Measurements from ENCODE around the gene PERCC1. TPM values are rescaled to one million over a fixed set of nuclear protein-coding genes. Genes with fewer than 3 reads are reported as not detected.

PERCC1 gene
- total RNA-seq: not detected

DNA sequence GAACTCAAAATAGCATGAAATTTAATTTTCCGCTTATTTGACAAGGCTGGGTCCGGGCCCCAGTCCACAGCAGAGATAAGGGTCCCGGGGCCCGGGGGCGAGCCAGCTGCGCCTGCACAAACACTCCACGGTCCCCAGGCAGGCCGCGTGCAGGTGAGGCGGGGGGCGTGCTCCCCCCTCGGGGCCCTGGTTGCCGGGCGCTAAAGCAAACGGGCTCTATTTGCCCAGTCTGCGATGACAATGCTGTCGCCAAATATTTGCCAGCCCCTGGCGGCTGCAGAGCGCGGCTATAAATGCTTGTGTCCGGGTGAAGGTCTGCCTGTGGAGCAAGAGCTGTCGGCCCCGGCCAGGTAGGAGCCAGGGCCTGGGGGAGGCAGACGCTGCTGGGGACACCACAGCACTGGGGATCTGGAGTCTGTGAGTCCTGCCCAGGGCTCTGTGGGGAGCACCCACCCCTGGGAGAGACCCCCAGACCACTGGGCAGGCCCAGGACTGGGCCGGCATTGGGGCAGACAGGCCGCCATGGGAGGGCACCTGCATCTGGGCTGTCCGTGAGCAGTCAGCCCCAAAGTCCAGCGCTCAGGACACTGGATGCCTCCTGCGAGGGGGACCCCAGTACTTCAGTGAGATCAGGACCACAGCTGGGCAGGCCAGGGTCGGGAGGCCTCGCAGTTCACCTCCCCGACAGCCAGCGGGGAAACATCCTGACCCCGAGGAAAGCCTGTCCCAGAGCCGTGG lies at the start of gene PERCC1:
TSS of gene PERCC1 (plus strand) at position 320 of the 738 bp plus-strand sequence. CDS start 1,516 bp downstream, outside the sequence.
- H3K27ac ChIP-seq (ENCODE audit: low read depth, low read length): no peak within 1 kb of the TSS
- no peak within 1 kb of the TSS for H3K9ac ChIP-seq (ENCODE audit: low read depth in 1 of 3, low read length in 3 of 3)
- no peaks in the 10 kb centered on the region for H3K9me3 ChIP-seq (ENCODE audit: control insufficient read depth in 3 of 3, low read length in 3 of 3)
- no peaks in the 10 kb centered on the region for H3K4me1 ChIP-seq (ENCODE audit: control insufficient read depth in 3 of 3, insufficient read depth in 3 of 3, low read length in 3 of 3)
- H3K36me3 ChIP-seq (ENCODE audit: control insufficient read depth in 3 of 3, insufficient read depth in 3 of 3, low read length in 3 of 3): no peaks in the 10 kb centered on the region
- H3K27me3 ChIP-seq (ENCODE audit: control insufficient read depth in 3 of 3, insufficient read depth in 3 of 3, low read length in 3 of 3): peaks cover 0 to 12% (median 5%) of the 10 kb centered on the region in 3 donors
- H3K4me3 ChIP-seq (ENCODE audit: low read length in 3 of 3): no peak within 1 kb of the TSS

DNA sequence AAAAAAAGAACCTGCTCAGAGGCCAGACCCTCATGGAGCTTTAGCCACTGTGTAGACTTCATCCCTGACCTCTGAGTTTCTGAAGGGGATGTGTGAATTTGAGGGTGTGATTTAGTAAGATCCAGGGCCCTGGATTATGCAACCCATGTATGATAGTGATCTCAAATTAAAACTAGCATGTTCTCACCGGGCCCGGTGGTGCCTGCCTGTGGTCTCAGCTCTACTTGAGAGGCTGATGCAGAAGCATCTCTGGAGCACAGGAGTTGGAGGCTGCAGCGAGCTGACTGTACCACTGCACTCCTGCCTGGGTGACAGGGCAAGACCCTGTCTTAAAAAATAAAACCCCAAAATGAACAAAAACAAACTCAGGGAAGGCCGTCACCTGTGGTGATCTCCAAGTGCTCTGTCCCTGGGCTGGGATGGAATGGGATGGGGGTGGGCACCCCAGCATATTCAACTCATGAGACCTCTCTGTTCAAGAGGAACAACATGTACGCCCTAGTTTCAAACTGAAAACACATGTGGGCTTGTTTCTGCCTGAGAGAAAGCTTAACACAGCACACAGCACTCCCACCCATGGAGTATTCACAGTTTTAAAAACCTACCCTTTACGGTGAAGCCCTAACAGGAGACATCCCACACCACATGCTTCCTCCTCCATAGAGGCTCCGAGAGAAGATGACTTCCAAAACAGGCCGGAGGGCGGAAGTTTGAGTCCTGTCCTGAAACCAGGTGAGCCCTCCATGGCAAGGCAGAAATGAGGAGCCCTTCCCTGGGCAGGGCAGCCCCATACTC lies 49.1 kb upstream of the PERCC1 start:
- Histone ChIP-seq H3K27me3 (ENCODE audit: control insufficient read depth in 3 of 3, insufficient read depth in 3 of 3, low read length in 3 of 3) (no peaks in the 10 kb centered on the region), H3K4me1 (ENCODE audit: control insufficient read depth in 3 of 3, insufficient read depth in 3 of 3, low read length in 3 of 3) (peaks cover 15 to 22% (median 15%) of the 10 kb centered on the region in 3 donors), H3K27ac (ENCODE audit: low read depth, low read length) (no peak overlapping the region), H3K36me3 (ENCODE audit: control insufficient read depth in 3 of 3, insufficient read depth in 3 of 3, low read length in 3 of 3) (peaks cover 0 to 5% (median 0%) of the 10 kb centered on the region in 3 donors), H3K9me3 (ENCODE audit: control insufficient read depth in 3 of 3, low read length in 3 of 3) (no peaks in the 10 kb centered on the region), H3K9ac (ENCODE audit: low read depth in 1 of 3, low read length in 3 of 3) (no peak overlapping the region), H3K4me3 (ENCODE audit: low read length in 3 of 3) (no peak overlapping the region)

DNA sequence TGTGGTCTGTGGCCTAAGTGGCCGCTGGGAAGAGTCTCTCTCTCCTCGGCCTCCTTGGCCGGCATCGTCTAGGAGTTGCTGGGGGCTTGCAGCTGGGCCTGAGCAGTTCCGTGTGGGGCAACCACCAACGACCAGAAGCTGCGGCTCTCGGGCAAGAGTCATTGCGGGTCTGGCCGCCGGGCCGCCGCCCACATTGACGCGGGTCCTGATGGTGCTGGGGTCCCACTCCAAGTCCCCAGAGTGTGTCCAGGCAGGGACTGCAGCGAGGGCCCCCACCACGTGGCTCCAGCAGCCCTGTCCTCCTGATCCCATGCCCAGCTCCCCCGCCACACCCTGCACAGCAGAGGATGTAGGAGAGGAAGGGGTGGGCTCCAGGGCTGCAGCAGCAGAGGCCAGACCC lies 47.3 kb upstream of the PERCC1 start:
- Histone ChIP-seq H3K27ac (ENCODE audit: low read depth, low read length) (no peak overlapping the region), H3K27me3 (ENCODE audit: control insufficient read depth in 3 of 3, insufficient read depth in 3 of 3, low read length in 3 of 3) (no peaks in the 10 kb centered on the region), H3K36me3 (ENCODE audit: control insufficient read depth in 3 of 3, insufficient read depth in 3 of 3, low read length in 3 of 3) (peaks cover 2 to 7% (median 4%) of the 10 kb centered on the region in 3 donors), H3K4me3 (ENCODE audit: low read length in 3 of 3) (no peak overlapping the region), H3K9me3 (ENCODE audit: control insufficient read depth in 3 of 3, low read length in 3 of 3) (no peaks in the 10 kb centered on the region), H3K9ac (ENCODE audit: low read depth in 1 of 3, low read length in 3 of 3) (no peak overlapping the region), H3K4me1 (ENCODE audit: control insufficient read depth in 3 of 3, insufficient read depth in 3 of 3, low read length in 3 of 3) (peaks cover 3 to 7% (median 5%) of the 10 kb centered on the region in 3 donors)

DNA sequence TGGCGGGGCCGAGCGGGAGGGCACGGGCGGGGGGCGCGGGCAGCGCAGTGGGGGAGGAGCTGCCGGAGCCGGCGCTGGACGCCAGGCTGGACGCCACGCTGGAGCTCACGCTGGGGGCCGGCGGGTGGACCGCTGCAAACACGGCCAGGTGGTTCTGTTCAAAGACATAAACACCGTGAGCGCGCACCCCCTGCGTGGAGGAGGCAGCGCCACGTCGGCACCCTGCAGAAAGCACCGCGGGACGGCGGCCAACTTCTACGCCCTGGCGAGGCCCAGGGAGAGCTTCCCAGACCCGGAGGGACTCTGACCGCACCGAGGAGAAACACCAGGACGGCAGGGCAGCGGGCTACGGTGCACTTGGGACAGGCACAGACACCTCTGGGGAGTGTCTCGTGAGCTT lies 45.6 kb upstream of the PERCC1 start:
- Histone ChIP-seq H3K9me3 (ENCODE audit: control insufficient read depth in 3 of 3, low read length in 3 of 3) (no peaks in the 10 kb centered on the region), H3K4me1 (ENCODE audit: control insufficient read depth in 3 of 3, insufficient read depth in 3 of 3, low read length in 3 of 3) (no peaks in the 10 kb centered on the region), H3K36me3 (ENCODE audit: control insufficient read depth in 3 of 3, insufficient read depth in 3 of 3, low read length in 3 of 3) (peaks cover 9 to 15% (median 15%) of the 10 kb centered on the region in 3 donors), H3K4me3 (ENCODE audit: low read length in 3 of 3) (no peak overlapping the region), H3K9ac (ENCODE audit: low read depth in 1 of 3, low read length in 3 of 3) (no peak overlapping the region), H3K27me3 (ENCODE audit: control insufficient read depth in 3 of 3, insufficient read depth in 3 of 3, low read length in 3 of 3) (no peaks in the 10 kb centered on the region), H3K27ac (ENCODE audit: low read depth, low read length) (no peak overlapping the region)

GRCh38 chr16:1387331-1387730 lies 43.5 kb upstream of the PERCC1 start:
- Histone ChIP-seq H3K27ac (ENCODE audit: low read depth, low read length) (no peak overlapping the region), H3K9me3 (ENCODE audit: control insufficient read depth in 3 of 3, low read length in 3 of 3) (no peaks in the 10 kb centered on the region), H3K27me3 (ENCODE audit: control insufficient read depth in 3 of 3, insufficient read depth in 3 of 3, low read length in 3 of 3) (no peaks in the 10 kb centered on the region), H3K4me3 (ENCODE audit: low read length in 3 of 3) (no peak overlapping the region), H3K4me1 (ENCODE audit: control insufficient read depth in 3 of 3, insufficient read depth in 3 of 3, low read length in 3 of 3) (no peaks in the 10 kb centered on the region), H3K9ac (ENCODE audit: low read depth in 1 of 3, low read length in 3 of 3) (no peak overlapping the region), H3K36me3 (ENCODE audit: control insufficient read depth in 3 of 3, insufficient read depth in 3 of 3, low read length in 3 of 3) (peaks cover 18 to 29% (median 22%) of the 10 kb centered on the region in 3 donors)

GRCh38 chr16:1389762-1390161 lies 41.1 kb upstream of the PERCC1 start:
- Histone ChIP-seq H3K27ac (ENCODE audit: low read depth, low read length) (no peak overlapping the region), H3K9ac (ENCODE audit: low read depth in 1 of 3, low read length in 3 of 3) (no peak overlapping the region), H3K9me3 (ENCODE audit: control insufficient read depth in 3 of 3, low read length in 3 of 3) (no peaks in the 10 kb centered on the region), H3K36me3 (ENCODE audit: control insufficient read depth in 3 of 3, insufficient read depth in 3 of 3, low read length in 3 of 3) (peaks cover 30 to 40% (median 39%) of the 10 kb centered on the region in 3 donors), H3K27me3 (ENCODE audit: control insufficient read depth in 3 of 3, insufficient read depth in 3 of 3, low read length in 3 of 3) (no peaks in the 10 kb centered on the region), H3K4me1 (ENCODE audit: control insufficient read depth in 3 of 3, insufficient read depth in 3 of 3, low read length in 3 of 3) (no peaks in the 10 kb centered on the region), H3K4me3 (ENCODE audit: low read length in 3 of 3) (no peak overlapping the region)

GRCh38 chr16:1390239-1390779 lies 40.6 kb upstream of the PERCC1 start:
- peaks cover 30 to 39% (median 39%) of the 10 kb centered on the region in 3 donors for H3K36me3 ChIP-seq (ENCODE audit: control insufficient read depth in 3 of 3, insufficient read depth in 3 of 3, low read length in 3 of 3)
- H3K4me3 ChIP-seq (ENCODE audit: low read length in 3 of 3): no peak overlapping the region
- H3K9ac ChIP-seq (ENCODE audit: low read depth in 1 of 3, low read length in 3 of 3): no peak overlapping the region
- H3K27ac ChIP-seq (ENCODE audit: low read depth, low read length): no peak overlapping the region
- H3K27me3 ChIP-seq (ENCODE audit: control insufficient read depth in 3 of 3, insufficient read depth in 3 of 3, low read length in 3 of 3): no peaks in the 10 kb centered on the region
- H3K4me1 ChIP-seq (ENCODE audit: control insufficient read depth in 3 of 3, insufficient read depth in 3 of 3, low read length in 3 of 3): no peaks in the 10 kb centered on the region
- no peaks in the 10 kb centered on the region for H3K9me3 ChIP-seq (ENCODE audit: control insufficient read depth in 3 of 3, low read length in 3 of 3)

- Histone ChIP-seq H3K4me3 (ENCODE audit: low read length in 3 of 3) (no peak overlapping the region), H3K4me1 (ENCODE audit: control insufficient read depth in 3 of 3, insufficient read depth in 3 of 3, low read length in 3 of 3) (no peaks in the 10 kb centered on the region), H3K9ac (ENCODE audit: low read depth in 1 of 3, low read length in 3 of 3) (no peak overlapping the region), H3K27me3 (ENCODE audit: control insufficient read depth in 3 of 3, insufficient read depth in 3 of 3, low read length in 3 of 3) (no peaks in the 10 kb centered on the region), H3K36me3 (ENCODE audit: control insufficient read depth in 3 of 3, insufficient read depth in 3 of 3, low read length in 3 of 3) (peaks cover 35 to 45% (median 44%) of the 10 kb centered on the region in 3 donors), H3K27ac (ENCODE audit: low read depth, low read length) (no peak overlapping the region), H3K9me3 (ENCODE audit: control insufficient read depth in 3 of 3, low read length in 3 of 3) (no peaks in the 10 kb centered on the region)
Measured at GRCh38 chr16:1392826-1393225, 38.1 kb upstream of the PERCC1 start.

GRCh38 chr16:1393613-1394176 lies 37.2 kb upstream of the PERCC1 start:
- no peak overlapping the region for H3K9ac ChIP-seq (ENCODE audit: low read depth in 1 of 3, low read length in 3 of 3)
- H3K4me1 ChIP-seq (ENCODE audit: control insufficient read depth in 3 of 3, insufficient read depth in 3 of 3, low read length in 3 of 3): no peaks in the 10 kb centered on the region
- peaks cover 35 to 52% (median 47%) of the 10 kb centered on the region in 3 donors for H3K36me3 ChIP-seq (ENCODE audit: control insufficient read depth in 3 of 3, insufficient read depth in 3 of 3, low read length in 3 of 3)
- no peak overlapping the region for H3K4me3 ChIP-seq (ENCODE audit: low read length in 3 of 3)
- no peaks in the 10 kb centered on the region for H3K27me3 ChIP-seq (ENCODE audit: control insufficient read depth in 3 of 3, insufficient read depth in 3 of 3, low read length in 3 of 3)
- H3K27ac ChIP-seq (ENCODE audit: low read depth, low read length): no peak overlapping the region
- no peaks in the 10 kb centered on the region for H3K9me3 ChIP-seq (ENCODE audit: control insufficient read depth in 3 of 3, low read length in 3 of 3)

Data from skeletal muscle tissue (tissue), 4 donors.